ENCODE results near the gene UBE2E2. TPM values are rescaled to one million over a fixed set of nuclear protein-coding genes. Genes with fewer than 3 reads are reported as not detected.

The UBE2E2 gene
- polyA plus RNA-seq, 1 donor (not counting 4 experiments of a cell fraction or from before 2014, with no cell fraction given) = 63.2 TPM

DNA sequence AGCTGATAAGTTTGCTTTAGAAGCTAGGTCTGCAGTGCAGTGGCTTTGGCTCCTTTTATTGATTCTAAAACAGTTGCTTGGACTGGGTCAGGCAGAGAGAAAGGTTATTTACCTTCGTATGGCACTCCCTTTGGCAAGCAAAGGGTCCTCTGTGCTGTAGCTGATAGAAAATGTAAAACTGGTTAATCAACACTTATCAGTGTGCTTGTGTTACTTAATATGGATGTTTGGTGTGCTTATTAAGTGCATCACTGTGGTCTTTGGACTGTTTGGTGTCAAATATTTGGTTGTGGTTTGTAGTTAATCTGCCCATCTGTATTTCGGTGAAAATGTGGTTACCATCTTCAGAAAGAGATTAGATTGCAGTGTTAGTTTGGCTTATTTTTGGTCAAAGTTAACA is 16.0 kb downstream of the UBE2E2 start:
- dilution Hi-C loops (cut with MboI; ENCODE audit: extremely low pct_ligation_motif_present, low sequenced_read_pairs) = no loop called here
- H3K79me2 ChIP-seq (ENCODE audit: control insufficient read depth, insufficient read depth, low read length) = peaks cover 37% of the 10 kb centered on the region
- no peak overlapping the region for H2AFZ ChIP-seq (ENCODE audit: control insufficient read depth, low read length)

DNA sequence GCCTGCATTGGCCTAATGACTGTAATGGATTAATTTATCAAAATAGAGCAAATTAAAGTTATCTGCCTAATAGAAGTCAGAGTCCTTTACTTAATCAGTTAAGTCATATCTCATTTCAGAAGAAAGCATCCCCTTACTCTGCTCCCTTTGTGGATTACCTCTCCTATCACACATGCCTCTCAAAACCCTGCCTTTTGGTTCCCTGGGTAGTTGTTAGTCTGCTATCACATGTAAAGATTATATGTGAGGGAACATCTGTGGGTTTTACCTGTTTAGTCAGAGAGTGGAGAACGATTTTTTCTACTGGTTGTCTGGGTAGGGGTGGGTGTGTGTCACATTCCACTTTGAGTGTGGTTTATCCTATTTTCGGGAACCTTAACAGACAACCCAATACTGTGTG is 16.4 kb downstream of the UBE2E2 start:
- DNase-seq (ENCODE audit: low read depth, low spot score) = no peak
- Histone ChIP-seq H3K4me3 (ENCODE audit: control insufficient read depth in 2 of 3, extremely low read depth in 1 of 3, insufficient read depth in 2 of 3, low read depth in 1 of 3, low read length in 3 of 3) (no peak overlapping the region), H2AFZ (ENCODE audit: control insufficient read depth, low read length) (no peak overlapping the region), H3K9me3 (ENCODE audit: control insufficient read depth, low read depth, low read length) (no peaks in the 10 kb centered on the region), H4K20me1 (ENCODE audit: control insufficient read depth, extremely low read depth, insufficient read depth, low read length) (peaks cover 4% of the 10 kb centered on the region), H3K4me1 (ENCODE audit: control insufficient read depth, extremely low read depth, insufficient read depth, low read length) (peaks cover 4% of the 10 kb centered on the region), H3K36me3 (ENCODE audit: control insufficient read depth in 2 of 2, extremely low read depth in 1 of 2, insufficient read depth in 2 of 2, low read length in 2 of 2) (no peaks in the 10 kb centered on the region), H3K9ac (ENCODE audit: control insufficient read depth, extremely low read depth, insufficient read depth, low read length) (no peak overlapping the region), H3K4me2 (ENCODE audit: control insufficient read depth, extremely low read depth, insufficient read depth, low read depth, low read length) (no peak overlapping the region), H3K27me3 (ENCODE audit: control insufficient read depth, extremely low read depth, insufficient read depth, low read length) (no peaks in the 10 kb centered on the region), H3K27ac (ENCODE audit: control insufficient read depth, insufficient read depth, low read length) (no peak overlapping the region), H3K9me1 (ENCODE audit: control insufficient read depth, extremely low read depth, insufficient read depth, low read length) (no peaks in the 10 kb centered on the region), H3K79me2 (ENCODE audit: control insufficient read depth, insufficient read depth, low read length) (peaks cover 37% of the 10 kb centered on the region)
- no peak for FAIRE-seq
- dilution Hi-C loops (cut with MboI; ENCODE audit: extremely low pct_ligation_motif_present, low sequenced_read_pairs) = no loop called here
- no peak for TF ChIP-seq EZH2 (IDR thresholded peaks at IDR 0.05; ENCODE audit: low read length)
- TF ChIP-seq, protein P1, sequence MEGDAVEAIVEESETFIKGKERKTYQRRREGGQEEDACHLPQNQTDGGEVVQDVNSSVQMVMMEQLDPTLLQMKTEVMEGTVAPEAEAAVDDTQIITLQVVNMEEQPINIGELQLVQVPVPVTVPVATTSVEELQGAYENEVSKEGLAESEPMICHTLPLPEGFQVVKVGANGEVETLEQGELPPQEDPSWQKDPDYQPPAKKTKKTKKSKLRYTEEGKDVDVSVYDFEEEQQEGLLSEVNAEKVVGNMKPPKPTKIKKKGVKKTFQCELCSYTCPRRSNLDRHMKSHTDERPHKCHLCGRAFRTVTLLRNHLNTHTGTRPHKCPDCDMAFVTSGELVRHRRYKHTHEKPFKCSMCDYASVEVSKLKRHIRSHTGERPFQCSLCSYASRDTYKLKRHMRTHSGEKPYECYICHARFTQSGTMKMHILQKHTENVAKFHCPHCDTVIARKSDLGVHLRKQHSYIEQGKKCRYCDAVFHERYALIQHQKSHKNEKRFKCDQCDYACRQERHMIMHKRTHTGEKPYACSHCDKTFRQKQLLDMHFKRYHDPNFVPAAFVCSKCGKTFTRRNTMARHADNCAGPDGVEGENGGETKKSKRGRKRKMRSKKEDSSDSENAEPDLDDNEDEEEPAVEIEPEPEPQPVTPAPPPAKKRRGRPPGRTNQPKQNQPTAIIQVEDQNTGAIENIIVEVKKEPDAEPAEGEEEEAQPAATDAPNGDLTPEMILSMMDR (optimal IDR thresholded peaks at IDR 0.05 in 1 of 3, IDR thresholded peaks at IDR 0.05 in 1 of 3, conservative IDR thresholded peaks at IDR 0.05 in 1 of 3; ENCODE audit: extremely low read depth in 1 of 3, insufficient read depth in 2 of 3, low read length in 3 of 3) = no peak

More for the DNA sequence above, 16.0 kb downstream of the UBE2E2 start:
- peak; percentile 56 for FAIRE-seq
- H3K9me1 ChIP-seq (ENCODE audit: control insufficient read depth, extremely low read depth, insufficient read depth, low read length) = no peaks in the 10 kb centered on the region
- H3K9ac ChIP-seq (ENCODE audit: control insufficient read depth, extremely low read depth, insufficient read depth, low read length) = no peak overlapping the region
- no peak overlapping the region for H3K4me2 ChIP-seq (ENCODE audit: control insufficient read depth, extremely low read depth, insufficient read depth, low read depth, low read length)
- peaks cover 4% of the 10 kb centered on the region for H3K4me1 ChIP-seq (ENCODE audit: control insufficient read depth, extremely low read depth, insufficient read depth, low read length)
- H3K27me3 ChIP-seq (ENCODE audit: control insufficient read depth, extremely low read depth, insufficient read depth, low read length) = no peaks in the 10 kb centered on the region
- DNase-seq (ENCODE audit: low read depth, low spot score) = no peak
- H3K4me3 ChIP-seq (ENCODE audit: control insufficient read depth in 2 of 3, extremely low read depth in 1 of 3, insufficient read depth in 2 of 3, low read depth in 1 of 3, low read length in 3 of 3) = no peak overlapping the region
- no peaks in the 10 kb centered on the region for H3K36me3 ChIP-seq (ENCODE audit: control insufficient read depth in 2 of 2, extremely low read depth in 1 of 2, insufficient read depth in 2 of 2, low read length in 2 of 2)
- peaks cover 4% of the 10 kb centered on the region for H4K20me1 ChIP-seq (ENCODE audit: control insufficient read depth, extremely low read depth, insufficient read depth, low read length)
- TF ChIP-seq, protein P1 (optimal IDR thresholded peaks at IDR 0.05 in 1 of 3, IDR thresholded peaks at IDR 0.05 in 1 of 3, conservative IDR thresholded peaks at IDR 0.05 in 1 of 3; ENCODE audit: extremely low read depth in 1 of 3, insufficient read depth in 2 of 3, low read length in 3 of 3) = no peak
- TF ChIP-seq EZH2 (IDR thresholded peaks at IDR 0.05; ENCODE audit: low read length) = no peak
- no peaks in the 10 kb centered on the region for H3K9me3 ChIP-seq (ENCODE audit: control insufficient read depth, low read depth, low read length)
- H3K27ac ChIP-seq (ENCODE audit: control insufficient read depth, insufficient read depth, low read length) = no peak overlapping the region

Measured in keratinocyte (primary cell).